Medulla oblongata (tissue), 1 donor: ENCODE results near the gene GANC.
"Not testable (repeated sequence)": the region's sequence is repeated elsewhere in the genome, so short reads cannot be mapped to it uniquely, and the experiment has no call there.

Source experiments
- DNase-seq: peaks from one replicate; pipeline ENCODE4 v3.0.0-alpha.2; 2015; ENCODE audit errors: extremely low spot score

Gene GANC, protein sequence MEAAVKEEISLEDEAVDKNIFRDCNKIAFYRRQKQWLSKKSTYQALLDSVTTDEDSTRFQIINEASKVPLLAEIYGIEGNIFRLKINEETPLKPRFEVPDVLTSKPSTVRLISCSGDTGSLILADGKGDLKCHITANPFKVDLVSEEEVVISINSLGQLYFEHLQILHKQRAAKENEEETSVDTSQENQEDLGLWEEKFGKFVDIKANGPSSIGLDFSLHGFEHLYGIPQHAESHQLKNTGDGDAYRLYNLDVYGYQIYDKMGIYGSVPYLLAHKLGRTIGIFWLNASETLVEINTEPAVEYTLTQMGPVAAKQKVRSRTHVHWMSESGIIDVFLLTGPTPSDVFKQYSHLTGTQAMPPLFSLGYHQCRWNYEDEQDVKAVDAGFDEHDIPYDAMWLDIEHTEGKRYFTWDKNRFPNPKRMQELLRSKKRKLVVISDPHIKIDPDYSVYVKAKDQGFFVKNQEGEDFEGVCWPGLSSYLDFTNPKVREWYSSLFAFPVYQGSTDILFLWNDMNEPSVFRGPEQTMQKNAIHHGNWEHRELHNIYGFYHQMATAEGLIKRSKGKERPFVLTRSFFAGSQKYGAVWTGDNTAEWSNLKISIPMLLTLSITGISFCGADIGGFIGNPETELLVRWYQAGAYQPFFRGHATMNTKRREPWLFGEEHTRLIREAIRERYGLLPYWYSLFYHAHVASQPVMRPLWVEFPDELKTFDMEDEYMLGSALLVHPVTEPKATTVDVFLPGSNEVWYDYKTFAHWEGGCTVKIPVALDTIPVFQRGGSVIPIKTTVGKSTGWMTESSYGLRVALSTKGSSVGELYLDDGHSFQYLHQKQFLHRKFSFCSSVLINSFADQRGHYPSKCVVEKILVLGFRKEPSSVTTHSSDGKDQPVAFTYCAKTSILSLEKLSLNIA (N-terminal part only)

DNA sequence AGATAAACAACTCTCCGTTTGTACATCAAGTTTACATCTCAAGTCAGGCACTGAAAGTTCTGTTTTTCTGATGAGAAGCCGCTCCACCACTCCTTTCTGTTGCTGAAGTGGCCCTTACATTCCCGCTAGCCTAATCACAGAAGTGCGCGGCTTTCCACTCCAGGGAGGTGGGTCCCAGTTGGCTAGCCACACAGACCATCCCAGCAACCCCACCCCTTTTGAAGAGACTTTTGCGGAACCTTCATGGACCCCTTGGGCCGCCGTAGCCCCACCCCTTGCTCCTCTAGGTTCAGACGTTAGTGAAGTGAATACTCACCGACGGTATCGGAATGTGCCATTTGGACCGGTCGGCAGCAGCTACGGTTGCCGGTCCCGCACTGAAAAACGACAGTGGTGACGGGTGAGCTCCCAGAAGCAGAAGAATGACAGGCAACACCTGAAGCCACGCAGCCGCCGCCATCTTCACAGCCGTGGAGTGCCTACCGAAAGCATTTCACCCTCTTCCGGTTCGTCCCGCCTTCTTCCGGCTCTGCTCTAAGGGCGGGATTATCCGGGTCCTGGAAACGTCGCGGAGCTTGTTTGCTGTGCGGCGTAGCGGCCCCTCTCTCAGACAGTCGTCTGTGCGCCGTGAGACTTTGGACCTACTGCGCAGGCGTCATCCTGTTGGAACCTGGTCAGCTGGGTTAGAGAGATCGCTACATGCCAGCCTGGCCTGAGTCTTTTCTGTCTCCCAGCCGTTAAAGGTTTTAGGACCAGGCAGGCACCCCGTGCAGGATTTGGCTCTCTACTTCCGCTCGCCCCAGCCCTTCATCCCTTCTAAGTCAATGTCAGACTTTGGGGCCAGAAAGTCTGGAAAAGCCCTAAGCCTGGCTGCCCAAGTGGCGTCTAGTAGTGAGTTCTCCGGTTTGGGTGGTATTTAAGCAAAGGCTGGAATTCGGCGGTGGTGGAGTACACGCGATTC is at the start of gene GANC, which contains the start of gene TMEM87A:
GANC (plus strand) TSS at position 263 of the 961 bp plus-strand sequence. CDS start 1,281 bp downstream, outside the sequence.
TMEM87A (minus strand) TSS at position 495 of the 961 bp plus-strand sequence; CDS start at position 460, 35 bp downstream.
- DNase-seq, result peak; percentile 99

DNA sequence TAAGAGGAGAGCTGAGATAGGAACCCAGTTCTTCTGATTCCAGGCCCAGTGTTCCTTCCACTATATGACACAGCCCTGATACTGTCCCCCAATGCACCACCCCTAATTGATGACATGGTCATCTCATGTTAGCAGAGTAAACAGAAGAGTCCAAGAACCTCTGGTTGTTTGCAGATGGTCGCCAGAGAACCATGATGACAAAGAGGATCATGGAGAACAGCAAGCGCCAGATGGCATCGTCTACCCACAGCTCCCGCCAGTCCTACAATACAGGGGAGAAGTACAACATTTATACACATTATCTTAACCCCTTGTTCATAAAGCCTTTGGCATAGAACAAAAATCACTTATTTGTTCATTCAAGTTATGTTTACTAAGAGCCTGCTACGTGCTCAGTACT is 46.4 kb upstream of the GANC start:
- peak; percentile 66 for DNase-seq

DNA sequence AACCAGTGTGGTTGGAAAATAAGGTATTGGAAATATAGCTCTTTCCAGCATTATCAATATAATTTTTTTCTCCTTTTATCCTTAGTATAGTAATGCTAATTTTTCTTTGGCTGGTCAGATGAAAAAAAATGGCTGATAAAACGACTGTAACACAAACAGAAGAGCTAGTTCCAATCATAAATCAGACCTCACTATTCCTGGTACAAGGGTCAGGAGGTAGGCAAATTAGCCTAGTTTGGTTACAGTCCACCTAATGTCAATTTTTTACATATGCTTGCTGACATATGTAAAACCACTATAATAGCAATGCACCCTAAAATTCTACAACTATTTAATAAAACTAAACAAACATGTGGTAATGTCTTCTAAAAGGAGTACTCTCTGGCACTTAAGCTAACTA is 45.0 kb upstream of the GANC start:
- no peak for DNase-seq

DNA sequence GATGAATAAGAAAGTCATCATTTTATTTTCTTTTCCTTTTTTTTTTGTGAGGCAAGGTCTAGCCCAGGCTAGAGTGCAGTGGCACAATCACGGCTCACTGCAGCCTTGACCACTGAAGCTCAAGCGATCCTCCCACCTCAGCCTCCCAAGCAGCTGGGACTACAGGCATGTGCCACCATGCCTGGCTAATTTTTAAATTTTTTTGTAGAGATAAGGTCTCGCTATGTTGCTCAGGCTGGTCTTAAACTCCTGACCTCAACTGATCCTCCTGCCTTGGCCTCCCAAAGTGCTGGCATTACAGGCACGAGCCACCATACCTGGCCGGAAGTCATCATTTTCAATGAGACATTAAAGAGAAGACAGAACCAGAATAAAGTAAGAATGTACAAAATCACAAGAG is 44.0 kb upstream of the GANC start:
- not testable (repeated sequence) for DNase-seq

DNA sequence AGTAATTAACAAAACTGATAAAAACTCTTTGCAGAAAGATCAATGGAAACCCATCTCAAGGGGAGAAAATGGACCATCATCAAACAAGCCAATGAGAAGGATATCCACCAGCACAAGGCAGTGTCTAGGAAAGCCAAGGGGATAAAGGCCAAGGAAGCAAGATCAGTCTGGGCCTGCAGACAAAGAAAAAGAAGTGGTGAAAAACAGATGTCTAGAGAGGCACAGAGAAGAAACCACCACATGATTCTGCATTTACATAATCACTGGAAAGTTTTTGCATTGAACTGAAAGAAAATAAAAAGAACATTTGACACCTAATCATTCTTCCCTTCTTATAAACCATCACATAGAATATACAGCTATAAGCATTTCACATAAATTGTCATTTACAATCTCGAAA is 41.9 kb upstream of the GANC start:
- DNase-seq, result peak; percentile 20

DNA sequence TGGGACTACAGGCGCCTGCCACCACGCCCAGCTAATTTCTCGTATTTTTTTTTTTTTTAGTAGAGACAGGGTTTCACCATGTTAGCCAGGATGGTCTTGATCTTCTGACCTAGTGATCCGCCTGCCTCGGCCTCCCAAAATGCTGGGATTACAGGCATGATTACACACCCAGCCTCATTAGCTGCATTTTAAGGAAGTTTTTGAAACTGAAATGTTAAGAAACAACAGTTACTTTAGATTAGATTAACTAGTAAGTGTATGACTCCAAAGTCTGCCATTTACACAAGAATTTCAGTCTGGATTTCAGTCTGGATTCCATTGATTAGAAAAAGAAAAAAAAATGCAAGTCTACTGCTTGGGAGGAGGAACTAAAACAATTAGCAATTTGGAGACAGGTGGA is 40.4 kb upstream of the GANC start:
- no peak for DNase-seq

DNA sequence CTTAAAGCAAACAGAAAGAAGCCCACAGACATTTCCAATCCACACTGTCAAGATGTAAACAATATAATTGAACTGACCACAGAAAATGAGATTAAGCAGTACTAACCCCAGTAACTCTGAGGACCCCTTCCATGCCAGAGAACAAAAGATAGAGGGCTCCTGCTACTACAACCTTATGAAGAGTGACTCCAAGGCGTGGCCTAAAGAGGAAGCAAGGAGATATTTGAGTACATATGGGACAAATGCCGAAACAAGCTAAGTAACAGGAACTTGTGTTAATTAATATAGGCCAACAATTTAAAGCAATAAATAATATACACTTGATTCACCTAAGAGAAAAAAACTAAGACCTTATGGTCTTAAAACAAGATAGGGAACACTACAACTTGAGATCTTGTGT is 39.9 kb upstream of the GANC start:
- no peak for DNase-seq

DNA sequence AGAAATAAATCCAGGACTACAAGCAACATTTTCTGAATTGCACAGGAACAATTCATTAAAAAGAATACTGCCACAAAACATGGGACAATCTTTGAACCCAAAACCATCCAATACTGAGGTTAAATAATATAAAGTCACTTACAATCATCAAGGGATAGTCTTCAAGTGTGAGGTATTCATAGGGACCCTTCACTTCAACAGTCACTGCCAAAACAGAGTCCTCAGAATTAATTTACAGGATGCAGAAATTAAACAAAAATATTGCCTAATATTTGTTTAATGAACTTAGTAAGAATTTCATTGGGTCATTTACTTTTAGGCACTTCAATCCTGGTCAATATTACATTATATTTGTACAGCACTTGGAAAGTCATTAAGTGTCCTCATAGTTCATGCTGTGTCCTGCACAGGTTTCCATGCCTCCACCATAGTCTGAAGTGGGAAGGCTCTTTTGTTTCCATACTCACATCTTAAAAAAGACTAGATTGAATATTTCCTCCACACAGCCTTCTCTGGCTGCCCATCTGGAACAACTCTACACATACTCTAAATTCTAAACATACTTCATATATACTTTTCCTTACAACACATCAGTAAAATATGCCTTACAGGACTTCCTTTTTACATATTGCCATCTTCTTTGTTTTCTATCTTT is 33.3 kb upstream of the GANC start:
- no peak for DNase-seq

DNA sequence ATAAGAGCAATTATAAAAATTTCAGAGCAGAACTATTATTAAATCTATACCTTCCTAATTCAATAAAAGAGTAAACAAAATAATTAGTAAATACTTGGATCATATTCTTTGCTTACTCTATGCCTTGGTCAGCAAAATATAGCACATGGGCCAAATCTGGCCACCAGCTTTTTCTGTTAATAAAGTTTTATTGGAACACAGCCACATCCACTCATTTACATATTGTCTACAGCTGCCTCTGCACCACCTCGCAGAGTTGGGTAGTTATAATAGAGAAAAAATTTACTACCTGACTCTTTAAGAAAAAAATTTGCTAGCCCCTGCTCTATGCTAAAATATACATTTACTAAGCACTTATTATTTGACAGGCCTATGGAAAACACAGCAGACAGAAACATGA is 32.2 kb upstream of the GANC start:
- no peak for DNase-seq

DNA sequence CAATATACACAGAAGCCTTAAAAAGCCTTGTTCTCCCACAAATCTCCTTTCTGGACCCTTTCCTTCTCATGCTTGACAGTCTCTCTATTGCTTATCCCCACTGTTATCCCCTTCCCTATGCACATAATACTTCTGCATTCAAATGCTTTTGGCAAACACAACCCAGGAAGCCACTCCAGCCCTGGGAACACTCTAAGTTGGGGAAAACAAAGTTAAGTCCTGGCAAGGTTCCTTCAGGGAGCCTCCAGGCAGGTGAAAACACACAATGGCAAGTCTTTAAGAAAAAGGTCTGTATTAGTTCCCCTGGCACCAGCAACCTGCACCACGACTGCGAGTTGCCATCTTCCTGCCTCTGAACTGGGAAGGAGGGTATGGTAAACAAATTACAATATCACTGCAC is 19.7 kb upstream of the GANC start:
- DNase-seq, result no peak

DNA sequence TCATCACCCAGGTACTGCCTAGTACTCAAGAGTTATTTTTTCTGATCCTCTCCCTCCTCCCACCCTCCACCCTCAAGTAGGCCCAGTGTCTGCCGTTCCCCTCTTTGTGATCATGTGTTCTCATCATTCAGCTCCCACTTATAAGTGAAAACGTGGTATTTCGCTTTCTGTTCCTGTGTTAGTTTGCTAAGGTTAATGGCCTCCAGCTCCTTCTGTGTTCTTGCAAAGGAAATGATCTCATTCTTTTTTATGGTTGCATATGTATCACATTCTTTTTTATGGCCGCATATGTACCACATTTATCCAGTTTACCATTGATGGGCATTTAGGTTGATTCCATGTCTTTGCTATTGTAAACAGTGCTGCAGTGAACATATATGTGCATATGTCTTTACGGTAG is 8.2 kb upstream of the GANC start:
- no peak for DNase-seq

DNA sequence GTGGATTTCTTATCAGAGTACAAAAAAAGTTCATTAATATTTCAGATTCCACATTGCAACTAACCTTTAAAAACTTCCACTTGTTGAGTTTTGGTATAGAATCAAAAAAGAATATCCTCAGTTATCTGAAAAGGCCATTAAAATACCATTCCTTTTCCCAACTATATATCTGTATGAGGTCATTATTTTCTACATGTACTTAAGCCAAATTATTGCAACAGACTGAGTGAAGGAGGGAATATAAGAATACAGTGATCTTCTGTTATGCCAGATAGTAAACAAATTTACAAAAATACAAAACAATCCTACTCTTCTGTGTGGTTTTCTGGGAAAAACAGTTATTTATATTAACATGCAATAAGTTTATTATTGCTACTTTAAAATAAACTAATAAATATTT is 5.7 kb upstream of the GANC start:
- no peak for DNase-seq

DNA sequence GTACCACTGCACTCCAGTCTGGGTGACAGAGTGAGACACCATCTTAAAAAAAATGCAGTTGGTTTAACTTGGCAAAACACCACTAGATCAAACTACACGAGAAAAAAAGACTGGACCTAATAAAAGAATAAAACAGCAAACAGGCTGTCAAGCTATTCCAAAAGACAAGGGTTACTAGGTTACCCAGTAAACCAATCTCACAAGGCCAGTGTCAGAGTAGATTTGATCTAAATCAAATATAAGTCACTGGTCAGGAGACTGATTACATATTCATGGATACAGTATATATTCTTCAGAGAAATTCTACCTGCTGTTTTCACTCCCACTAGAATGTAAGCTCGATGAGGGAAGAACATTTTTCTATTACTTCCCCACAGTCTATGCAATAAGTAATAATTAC is 2.5 kb upstream of the GANC start:
- no peak for DNase-seq

DNA sequence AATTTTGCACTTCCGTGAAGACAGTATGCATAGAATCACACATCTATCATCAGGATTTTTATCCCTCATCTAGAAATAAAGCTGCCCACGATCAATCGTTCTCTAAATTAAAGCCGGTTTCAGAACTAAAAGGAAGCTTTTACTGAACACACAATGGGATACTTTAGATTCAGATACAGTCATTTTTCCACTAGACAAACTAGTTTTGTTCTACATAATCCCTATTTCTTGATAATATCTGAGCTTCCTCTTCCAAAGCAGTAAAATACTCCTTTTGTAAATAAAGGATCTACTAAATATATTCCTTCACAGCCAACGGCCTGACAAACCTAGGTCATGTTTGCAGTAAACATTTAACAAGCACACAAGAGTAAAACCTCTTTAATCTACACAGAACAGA is 2.0 kb upstream of the GANC start:
- DNase-seq, result peak; percentile 10

DNA sequence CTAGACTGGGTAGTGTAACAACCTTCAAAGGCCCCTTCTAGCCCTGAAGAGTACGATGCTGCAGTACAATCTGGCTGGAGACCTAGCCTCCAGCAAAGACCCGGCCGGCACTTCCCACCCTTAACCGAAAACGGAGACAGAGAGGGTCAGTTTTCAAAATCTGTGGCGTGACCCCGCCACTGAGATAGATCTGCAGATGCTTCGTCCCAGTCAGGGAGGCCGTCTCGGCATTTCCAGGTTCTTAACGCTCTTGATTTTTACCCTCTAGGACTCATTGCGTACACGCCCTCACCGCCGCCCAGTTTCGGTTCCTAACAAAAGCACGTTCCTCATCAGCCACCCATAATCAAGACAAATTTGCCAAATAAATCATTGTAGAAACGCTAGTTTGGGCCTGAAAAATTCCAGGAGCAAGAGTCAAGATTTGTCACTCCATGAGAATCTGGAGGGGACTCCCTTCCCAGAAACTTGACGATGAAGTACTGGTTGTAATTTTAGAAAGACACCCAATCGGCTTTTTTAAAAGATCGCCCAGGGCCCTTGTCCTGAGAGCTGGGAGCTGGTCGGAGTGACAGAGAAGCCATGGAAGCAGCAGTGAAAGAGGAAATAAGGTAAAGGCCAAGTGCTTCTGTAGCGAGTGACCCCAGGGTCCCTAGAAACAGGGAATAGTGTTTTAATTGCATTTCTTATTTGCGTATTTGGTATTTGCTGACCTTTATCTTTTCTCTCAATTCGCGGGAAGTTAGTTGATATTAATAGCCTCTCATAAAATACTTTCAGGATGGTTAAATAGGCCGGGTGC is 1.1 kb downstream of the GANC start:
- peak; percentile 73 for DNase-seq

DNA sequence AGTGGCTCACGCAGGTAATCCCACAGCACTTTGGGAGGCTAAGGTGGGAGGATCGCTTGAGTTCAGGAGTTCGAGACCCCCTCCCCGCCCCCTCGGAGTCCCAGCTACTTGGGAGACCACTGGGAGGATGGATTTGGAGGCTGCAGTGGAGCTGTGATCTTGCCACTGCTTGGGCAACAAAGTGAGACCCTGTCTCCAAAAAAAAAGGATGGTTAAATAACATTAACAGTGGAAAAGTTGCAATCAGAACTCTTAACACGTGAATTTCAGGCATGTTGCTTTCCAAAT is 1.6 kb downstream of the GANC start:
- peak; percentile 6 for DNase-seq

DNA sequence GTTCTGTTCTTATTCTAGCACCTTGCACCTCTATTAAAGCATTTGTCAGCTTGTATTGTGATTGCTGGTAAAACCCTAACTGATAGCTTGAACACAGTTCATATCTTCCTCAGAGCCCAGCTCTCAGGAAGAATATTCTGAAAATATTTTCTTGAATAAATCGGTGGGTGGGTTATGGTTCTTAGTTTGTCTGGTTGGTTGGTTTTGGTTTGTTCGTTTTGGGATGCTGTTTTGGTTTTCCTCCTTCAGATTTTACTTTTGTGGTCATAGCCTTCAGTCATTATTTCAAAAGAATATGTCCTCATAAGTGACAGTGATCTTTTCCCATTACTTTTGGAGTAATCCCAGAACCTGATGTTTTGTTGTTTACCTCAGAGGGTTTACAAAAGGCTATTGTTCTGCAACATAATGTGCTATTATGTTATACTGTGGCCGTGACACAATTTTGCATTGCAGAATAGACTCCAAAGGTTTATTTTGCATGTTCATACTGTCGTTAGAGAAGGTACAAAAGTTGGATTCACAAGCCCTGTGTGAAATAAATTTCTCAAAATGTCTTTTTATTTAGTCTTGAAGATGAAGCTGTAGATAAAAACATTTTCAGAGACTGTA is 2.9 kb downstream of the GANC start:
- peak; percentile 79 for DNase-seq

DNA sequence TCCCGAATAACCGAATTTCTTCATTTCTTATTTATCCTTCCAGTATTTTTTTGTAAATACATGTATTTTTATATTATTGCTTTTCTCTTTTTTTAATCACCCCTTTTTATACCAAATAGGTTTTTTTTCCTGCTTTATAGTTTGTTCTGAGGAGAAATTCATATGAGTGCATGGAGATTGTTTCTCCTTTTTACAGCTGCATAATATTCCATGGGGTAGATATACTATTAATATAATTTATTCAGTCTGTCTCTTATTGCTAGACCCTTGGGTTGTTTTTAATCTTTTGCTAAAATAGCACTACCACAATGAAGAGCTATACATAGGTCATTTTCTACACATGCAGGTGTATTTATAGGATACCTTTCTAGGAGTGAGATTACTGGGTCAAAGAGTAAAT is 3.8 kb downstream of the GANC start:
- DNase-seq, result no peak

DNA sequence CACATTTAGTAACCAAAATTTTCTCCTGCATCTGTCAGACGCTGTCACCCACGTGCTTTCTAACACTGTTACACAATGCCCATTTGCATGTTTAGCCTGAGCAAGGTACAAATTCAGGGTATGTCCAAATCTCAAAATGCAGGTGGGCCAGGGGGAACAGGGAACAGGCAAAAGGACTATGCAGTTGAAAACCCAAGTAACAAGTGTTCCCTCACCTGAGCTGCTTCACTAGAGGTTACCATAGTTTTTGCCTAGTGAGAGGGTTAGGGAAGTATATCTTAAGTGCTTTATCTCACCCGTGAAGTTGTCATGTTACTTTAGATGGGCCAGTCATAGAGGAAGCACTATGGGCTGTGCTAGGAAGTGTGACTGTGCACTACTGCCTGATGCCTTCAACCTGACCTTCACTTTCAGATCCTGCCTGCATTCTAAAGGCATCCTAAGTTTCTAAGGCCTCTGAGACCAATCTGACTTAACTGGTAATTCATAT is 6.3 kb downstream of the GANC start:
- no peak for DNase-seq

DNA sequence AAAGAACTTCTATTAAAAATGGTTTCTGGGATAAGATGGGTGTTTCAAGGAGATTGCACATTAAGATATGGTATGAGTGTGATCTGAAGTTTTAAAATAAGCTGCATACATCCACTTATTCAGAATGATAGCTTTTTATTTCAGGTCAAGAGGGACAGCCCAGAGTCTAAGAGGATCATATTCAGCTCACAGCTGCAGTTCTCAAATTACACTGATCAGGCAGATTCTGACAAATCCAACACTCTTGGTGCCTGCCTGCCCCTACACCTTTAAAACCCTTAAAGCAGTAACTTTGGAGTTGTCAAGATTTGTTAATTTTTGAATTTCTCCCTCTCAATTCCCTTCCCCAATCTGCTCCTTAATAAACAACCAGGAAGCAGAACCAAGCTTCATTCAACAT is 9.3 kb downstream of the GANC start:
- no peak for DNase-seq
